ENCODE data around the gene RANBP6.

RANBP6 gene

DNA sequence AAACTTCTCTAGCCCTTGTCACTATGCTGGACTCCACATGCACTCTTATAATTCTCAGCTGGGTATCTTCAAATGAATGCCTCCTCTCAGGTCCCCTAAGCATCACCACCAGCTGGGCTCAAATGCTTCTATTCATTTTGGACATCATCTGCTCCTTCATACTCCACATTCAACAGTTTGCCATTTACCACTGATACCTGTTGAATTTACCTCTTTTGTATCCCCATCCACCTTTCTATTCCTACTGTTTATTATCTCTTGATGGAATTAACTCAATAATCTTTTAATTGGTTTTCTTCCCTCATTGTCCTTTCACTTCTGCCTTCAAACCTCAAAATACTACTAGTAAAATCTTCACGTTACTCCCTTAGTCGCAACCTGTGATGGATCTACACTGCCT lies 14.5 kb downstream of the RANBP6 start:
- Histone ChIP-seq H3K9me3 (ENCODE audit: insufficient read depth, low read depth, low read length) (no peaks in the 10 kb centered on the region), H3K4me3 (ENCODE audit: low read length) (no peak overlapping the region), H3K27ac (ENCODE audit: low read length) (no peak overlapping the region), H3K9ac (ENCODE audit: low read depth, low read length) (no peak overlapping the region), H3K27me3 (ENCODE audit: insufficient read depth, low read length) (no peaks in the 10 kb centered on the region), H3K4me1 (ENCODE audit: insufficient read depth, low read length) (peaks cover 8% of the 10 kb centered on the region; the same call in 1 of the 2 replicates), H3K36me3 (ENCODE audit: insufficient read depth, low read depth, low read length) (no peaks in the 10 kb centered on the region)

DNA sequence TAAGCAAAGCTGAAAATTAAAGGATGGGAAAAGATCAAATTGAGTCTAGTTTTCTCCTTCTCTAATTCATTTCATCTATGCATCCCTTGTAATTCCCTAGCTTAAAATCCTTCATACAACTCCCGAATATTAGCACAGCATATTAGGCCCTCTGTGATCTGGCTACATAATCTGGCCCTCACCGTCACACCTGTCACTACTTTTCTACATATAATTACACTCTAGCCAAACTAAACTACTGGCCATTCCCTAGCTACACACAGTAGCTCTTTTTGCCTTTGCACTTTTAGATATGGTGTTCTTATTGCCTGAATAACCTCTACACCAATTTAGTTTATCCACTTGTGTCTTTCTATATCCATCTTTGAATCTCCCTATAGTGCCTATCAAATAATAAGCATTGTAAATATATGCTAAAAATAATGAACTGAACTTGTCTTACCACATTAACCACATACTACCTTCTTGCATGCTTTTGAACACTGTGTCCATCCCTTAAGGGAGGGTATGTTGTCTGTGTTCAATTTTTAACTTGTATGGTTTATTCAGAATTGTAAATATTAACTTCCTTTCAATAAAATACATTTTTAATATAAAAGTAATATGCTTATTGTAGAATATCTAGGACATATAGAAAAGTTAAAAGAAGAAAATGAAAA lies 15.9 kb downstream of the RANBP6 start:
- H3K4me1 ChIP-seq (ENCODE audit: insufficient read depth, low read length), result peaks cover 6% of the 10 kb centered on the region; the same call in 1 of the 2 replicates

DNA sequence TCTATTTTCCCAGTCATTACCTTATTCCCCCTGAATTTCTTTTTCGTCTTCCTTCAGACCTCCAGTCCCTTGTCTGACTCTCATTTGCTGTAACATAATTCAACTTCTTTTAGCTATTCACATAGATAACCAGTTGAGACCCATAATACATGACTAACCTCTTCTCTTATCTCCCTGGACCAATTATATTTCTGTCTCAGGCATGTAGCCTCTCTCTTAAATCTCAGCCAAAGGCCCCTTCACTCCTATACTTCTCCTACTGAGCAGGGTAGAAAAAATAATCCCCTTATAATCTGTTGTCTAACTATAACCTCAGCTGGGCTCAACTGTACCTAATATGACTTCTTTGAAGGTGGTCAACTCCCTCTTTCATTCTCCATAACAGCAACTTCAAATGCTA lies 20.9 kb downstream of the RANBP6 start:
- Histone ChIP-seq H3K36me3 (ENCODE audit: insufficient read depth, low read depth, low read length) (no peaks in the 10 kb centered on the region), H3K4me3 (ENCODE audit: low read length) (no peak overlapping the region), H3K27ac (ENCODE audit: low read length) (no peak overlapping the region)

More for the DNA sequence above, 15.9 kb downstream of the RANBP6 start:
- no peak overlapping the region for H3K27ac ChIP-seq (ENCODE audit: low read length)
- H3K9ac ChIP-seq (ENCODE audit: low read depth, low read length), result no peak overlapping the region
- H3K27me3 ChIP-seq (ENCODE audit: insufficient read depth, low read length), result no peaks in the 10 kb centered on the region
- H3K36me3 ChIP-seq (ENCODE audit: insufficient read depth, low read depth, low read length), result no peaks in the 10 kb centered on the region
- H3K9me3 ChIP-seq (ENCODE audit: insufficient read depth, low read depth, low read length), result no peaks in the 10 kb centered on the region
- H3K4me3 ChIP-seq (ENCODE audit: low read length), result no peak overlapping the region

DNA sequence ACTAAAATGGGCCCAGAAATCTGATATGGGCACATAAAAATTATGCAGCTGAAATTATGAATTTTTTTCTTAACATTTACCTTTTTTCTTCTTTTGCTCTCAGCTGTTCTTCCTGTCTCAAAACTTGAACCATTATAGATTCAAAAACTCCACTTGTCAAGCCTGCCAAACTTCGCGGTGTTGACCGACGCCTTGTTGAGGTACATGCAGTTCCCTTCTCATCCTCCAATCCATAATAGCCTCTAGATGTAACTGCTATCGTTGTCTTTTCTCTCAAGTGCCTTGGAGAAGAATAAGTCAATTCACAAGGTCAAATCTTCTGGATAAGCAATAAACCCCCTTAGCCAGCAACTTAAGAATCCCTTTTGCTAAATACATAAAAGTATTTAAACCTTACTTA lies 27.2 kb downstream of the RANBP6 start:
- H3K4me3 ChIP-seq (ENCODE audit: low read length), result no peak overlapping the region
- no peak overlapping the region for H3K9ac ChIP-seq (ENCODE audit: low read depth, low read length)
- H3K4me1 ChIP-seq (ENCODE audit: insufficient read depth, low read length), result peaks cover 7% of the 10 kb centered on the region; the same call in 1 of the 2 replicates
- no peaks in the 10 kb centered on the region for H3K27me3 ChIP-seq (ENCODE audit: insufficient read depth, low read length)
- H3K9me3 ChIP-seq (ENCODE audit: insufficient read depth, low read depth, low read length), result no peaks in the 10 kb centered on the region
- H3K27ac ChIP-seq (ENCODE audit: low read length), result no peak overlapping the region
- peaks cover 4% of the 10 kb centered on the region; the same call in 1 of the 2 replicates for H3K36me3 ChIP-seq (ENCODE audit: insufficient read depth, low read depth, low read length)

More for the DNA sequence above, 20.9 kb downstream of the RANBP6 start:
- peaks cover 6% of the 10 kb centered on the region; the same call in 1 of the 2 replicates for H3K4me1 ChIP-seq (ENCODE audit: insufficient read depth, low read length)
- no peaks in the 10 kb centered on the region for H3K27me3 ChIP-seq (ENCODE audit: insufficient read depth, low read length)
- H3K9ac ChIP-seq (ENCODE audit: low read depth, low read length), result no peak overlapping the region
- no peaks in the 10 kb centered on the region for H3K9me3 ChIP-seq (ENCODE audit: insufficient read depth, low read depth, low read length)

DNA sequence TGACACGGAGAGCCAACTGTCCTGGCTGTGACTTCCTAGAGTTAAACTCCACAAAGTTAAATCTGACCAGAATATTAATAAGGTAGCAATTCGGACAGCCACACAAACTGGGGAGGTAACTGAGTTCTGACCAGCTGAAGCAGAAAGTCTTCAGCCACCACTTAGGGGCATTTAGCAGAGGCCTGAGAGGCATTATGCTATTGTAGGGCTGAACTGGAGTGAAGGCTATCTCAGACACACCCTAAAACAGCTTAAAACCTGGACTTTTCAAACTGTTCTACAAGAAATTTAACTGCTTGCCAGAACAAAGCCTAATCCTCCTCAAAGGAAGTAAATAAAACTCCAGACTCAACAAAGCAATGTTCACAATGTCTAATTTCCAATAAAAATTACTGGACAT lies 32.4 kb downstream of the RANBP6 start:
- no peak overlapping the region for H3K4me3 ChIP-seq (ENCODE audit: low read length)
- H3K9ac ChIP-seq (ENCODE audit: low read depth, low read length), result no peak overlapping the region
- H3K27me3 ChIP-seq (ENCODE audit: insufficient read depth, low read length), result no peaks in the 10 kb centered on the region
- peaks cover 7% of the 10 kb centered on the region; the same call in 1 of the 2 replicates for H3K4me1 ChIP-seq (ENCODE audit: insufficient read depth, low read length)
- no peaks in the 10 kb centered on the region for H3K9me3 ChIP-seq (ENCODE audit: insufficient read depth, low read depth, low read length)
- no peak overlapping the region for H3K27ac ChIP-seq (ENCODE audit: low read length)
- peaks cover 4% of the 10 kb centered on the region; the same call in 1 of the 2 replicates for H3K36me3 ChIP-seq (ENCODE audit: insufficient read depth, low read depth, low read length)

DNA sequence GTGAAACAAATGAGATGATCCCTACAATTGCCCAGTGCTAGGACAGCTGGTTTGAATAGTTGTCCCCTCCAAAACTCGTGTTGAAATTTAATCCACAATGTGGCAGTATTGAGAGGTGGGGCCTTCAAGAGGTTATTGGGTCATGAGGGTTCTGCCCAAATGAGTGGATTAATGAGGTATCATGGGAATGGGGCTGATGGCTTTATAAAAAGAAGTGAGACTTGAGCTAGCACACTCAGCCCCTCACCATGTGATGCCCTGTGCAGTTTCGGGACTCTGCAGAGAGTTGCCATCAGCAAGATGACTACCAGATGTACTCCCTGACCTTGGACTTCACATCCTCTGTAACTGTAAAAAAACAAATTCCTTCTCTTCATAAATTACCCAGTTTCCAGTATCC lies 33.1 kb downstream of the RANBP6 start:
- peaks cover 7% of the 10 kb centered on the region; the same call in 1 of the 2 replicates for H3K4me1 ChIP-seq (ENCODE audit: insufficient read depth, low read length)
- H3K9me3 ChIP-seq (ENCODE audit: insufficient read depth, low read depth, low read length), result no peaks in the 10 kb centered on the region
- H3K27me3 ChIP-seq (ENCODE audit: insufficient read depth, low read length), result no peaks in the 10 kb centered on the region
- H3K36me3 ChIP-seq (ENCODE audit: insufficient read depth, low read depth, low read length), result no peaks in the 10 kb centered on the region
- no peak overlapping the region for H3K9ac ChIP-seq (ENCODE audit: low read depth, low read length)
- no peak overlapping the region for H3K4me3 ChIP-seq (ENCODE audit: low read length)
- no peak overlapping the region for H3K27ac ChIP-seq (ENCODE audit: low read length)

DNA sequence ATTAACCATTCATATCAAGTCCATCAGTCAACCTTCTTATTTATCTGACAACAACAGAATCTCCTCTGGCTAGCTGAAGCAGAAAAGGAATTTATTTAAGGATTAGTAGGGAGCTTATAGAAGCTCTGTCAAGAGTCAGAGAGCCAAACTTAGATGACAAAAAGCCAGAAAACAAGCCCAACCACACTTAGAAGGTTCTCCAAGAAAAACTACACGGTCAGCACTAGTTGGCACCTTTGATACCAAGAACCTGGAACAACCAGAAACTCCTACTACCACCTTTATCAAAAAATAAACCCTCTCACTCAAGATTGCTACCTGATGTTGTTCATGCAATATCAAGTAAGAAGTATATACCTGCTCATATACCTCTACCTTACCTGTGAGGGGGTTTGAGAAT lies 36.9 kb downstream of the RANBP6 start:
- no peak overlapping the region for H3K27ac ChIP-seq (ENCODE audit: low read length)
- H3K4me3 ChIP-seq (ENCODE audit: low read length), result no peak overlapping the region
- no peaks in the 10 kb centered on the region for H3K4me1 ChIP-seq (ENCODE audit: insufficient read depth, low read length)
- H3K9me3 ChIP-seq (ENCODE audit: insufficient read depth, low read depth, low read length), result no peaks in the 10 kb centered on the region
- H3K27me3 ChIP-seq (ENCODE audit: insufficient read depth, low read length), result no peaks in the 10 kb centered on the region
- no peak overlapping the region for H3K9ac ChIP-seq (ENCODE audit: low read depth, low read length)
- H3K36me3 ChIP-seq (ENCODE audit: insufficient read depth, low read depth, low read length), result no peaks in the 10 kb centered on the region

DNA sequence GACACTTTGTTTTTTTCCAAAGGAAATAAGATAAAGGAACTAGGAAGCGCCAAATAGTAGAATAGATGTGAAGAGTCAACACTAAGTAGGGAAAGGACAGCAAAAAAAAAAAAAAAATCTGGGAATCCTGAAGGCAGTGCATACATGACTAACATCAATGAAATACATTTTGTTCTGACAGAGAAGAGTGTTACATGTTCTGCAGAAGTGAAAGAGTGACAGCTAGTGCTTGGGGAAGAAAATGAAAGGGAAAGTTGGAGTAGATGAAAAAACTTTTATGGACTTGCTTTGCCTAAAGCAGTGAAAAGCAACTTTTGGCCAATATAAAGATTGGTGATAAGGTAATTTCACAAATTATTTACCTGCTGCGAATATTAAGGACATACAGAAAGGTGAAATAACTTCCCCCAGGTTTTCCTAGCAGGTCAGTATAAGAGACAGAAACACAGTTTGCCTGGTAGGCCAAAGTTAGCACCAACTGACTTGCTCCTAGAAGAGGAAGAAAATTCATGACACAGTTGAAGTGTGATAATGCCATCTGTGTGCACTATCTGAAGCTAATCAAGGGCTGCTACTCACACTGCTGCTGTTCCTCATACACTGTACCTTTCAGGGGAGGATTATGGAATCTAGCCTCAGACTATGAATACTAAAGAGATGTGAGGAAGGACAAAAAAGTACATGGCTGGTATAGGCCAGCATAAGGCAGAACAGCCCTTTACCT lies 38.6 kb downstream of the RANBP6 start:
- Histone ChIP-seq H3K9me3 (ENCODE audit: insufficient read depth, low read depth, low read length) (no peaks in the 10 kb centered on the region), H3K27me3 (ENCODE audit: insufficient read depth, low read length) (no peaks in the 10 kb centered on the region), H3K36me3 (ENCODE audit: insufficient read depth, low read depth, low read length) (no peaks in the 10 kb centered on the region), H3K4me3 (ENCODE audit: low read length) (no peak overlapping the region), H3K9ac (ENCODE audit: low read depth, low read length) (no peak overlapping the region), H3K27ac (ENCODE audit: low read length) (no peak overlapping the region), H3K4me1 (ENCODE audit: insufficient read depth, low read length) (no peaks in the 10 kb centered on the region)

DNA sequence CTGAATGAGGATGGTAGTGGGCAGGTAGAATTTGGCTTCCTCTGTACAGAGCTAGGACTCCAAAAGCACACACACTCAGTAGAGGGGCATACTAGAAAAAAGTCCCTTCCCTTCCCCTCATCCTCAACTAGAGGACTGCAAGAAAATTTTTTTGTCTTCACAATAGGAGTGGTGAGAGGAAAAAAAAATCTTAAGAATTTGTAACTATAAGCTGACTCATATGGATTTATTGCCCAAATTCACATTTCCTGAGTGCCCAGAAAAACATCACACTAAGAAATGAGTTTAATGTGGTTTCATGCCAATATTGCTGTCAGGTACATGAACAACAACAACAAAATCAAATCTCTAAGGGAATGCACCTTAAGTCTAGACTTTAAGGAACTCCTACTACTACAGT lies 43.7 kb downstream of the RANBP6 start:
- peaks cover 8% of the 10 kb centered on the region; the same call in 1 of the 2 replicates for H3K36me3 ChIP-seq (ENCODE audit: insufficient read depth, low read depth, low read length)
- H3K27me3 ChIP-seq (ENCODE audit: insufficient read depth, low read length), result no peaks in the 10 kb centered on the region

More for the DNA sequence above, 43.7 kb downstream of the RANBP6 start:
- no peak overlapping the region for H3K9ac ChIP-seq (ENCODE audit: low read depth, low read length)
- no peaks in the 10 kb centered on the region for H3K4me1 ChIP-seq (ENCODE audit: insufficient read depth, low read length)
- no peak overlapping the region for H3K4me3 ChIP-seq (ENCODE audit: low read length)
- H3K27ac ChIP-seq (ENCODE audit: low read length), result no peak overlapping the region
- no peaks in the 10 kb centered on the region for H3K9me3 ChIP-seq (ENCODE audit: insufficient read depth, low read depth, low read length)

Measured in iPS-20b (cell line).